LoVo (cell line): Measurements from ENCODE around the gene DERL3.
"Not testable (repeated sequence)": the region's sequence is repeated elsewhere in the genome, so short reads cannot be mapped to it uniquely, and the experiment has no call there.

Experiments used
- DNase-seq: peaks from one replicate; pipeline ENCODE4 v3.0.0-alpha.2; 2016; ENCODE audit warnings: low spot score

Gene DERL3

GRCh38 chr22:23838681-23839468, at the start of gene DERL3:
Gene DERL3, minus strand, starts transcription at chr22:23839006. Its CDS starts 19 bp downstream, at chr22:23838987.
- DNase-seq, result peak; percentile 80

GRCh38 chr22:23884140-23884539, 45.3 kb upstream of the DERL3 start:
- DNase-seq, result no peak

- no peak for DNase-seq
Measured at GRCh38 chr22:23883658-23884057, 44.9 kb upstream of the DERL3 start.

GRCh38 chr22:23882370-23882769, 43.6 kb upstream of the DERL3 start:
- DNase-seq, result no peak

GRCh38 chr22:23878219-23878618, 39.4 kb upstream of the DERL3 start:
- no peak for DNase-seq

- no peak for DNase-seq
Measured at GRCh38 chr22:23877566-23877965, 38.8 kb upstream of the DERL3 start.

GRCh38 chr22:23875801-23876200, 37.0 kb upstream of the DERL3 start:
- DNase-seq, result no peak

- DNase-seq, result no peak
Measured at GRCh38 chr22:23874871-23875270, 36.1 kb upstream of the DERL3 start.

GRCh38 chr22:23868580-23868979, 29.8 kb upstream of the DERL3 start:
- DNase-seq, result no peak

GRCh38 chr22:23864499-23865154, 25.8 kb upstream of the DERL3 start:
- DNase-seq, result not testable (repeated sequence)

- peak; percentile 24 for DNase-seq
Measured at GRCh38 chr22:23862103-23862502, 23.3 kb upstream of the DERL3 start.

GRCh38 chr22:23860187-23860586, 21.4 kb upstream of the DERL3 start:
- not testable (repeated sequence) for DNase-seq

GRCh38 chr22:23859201-23859600, 20.4 kb upstream of the DERL3 start:
- no peak for DNase-seq

- DNase-seq, result no peak
Measured at GRCh38 chr22:23858484-23858815, 19.6 kb upstream of the DERL3 start.

GRCh38 chr22:23857606-23858483, 19.0 kb upstream of the DERL3 start, which contains the start of gene SLC2A11:
Gene SLC2A11, plus strand, starts transcription at chr22:23857875. Its CDS starts 125 bp downstream, at chr22:23858000.
- peak; percentile 99 for DNase-seq

- DNase-seq, result peak; percentile 9
Measured at GRCh38 chr22:23856721-23857605, 18.2 kb upstream of the DERL3 start.

GRCh38 chr22:23850136-23850611, 11.4 kb upstream of the DERL3 start:
- DNase-seq, result no peak

- peak; percentile 84 for DNase-seq
Measured at GRCh38 chr22:23849009-23850006, 10.5 kb upstream of the DERL3 start.

GRCh38 chr22:23847991-23848864, 9.4 kb upstream of the DERL3 start:
- no peak for DNase-seq
